ENCODE measurements around the gene MYBPC1.

DNA sequence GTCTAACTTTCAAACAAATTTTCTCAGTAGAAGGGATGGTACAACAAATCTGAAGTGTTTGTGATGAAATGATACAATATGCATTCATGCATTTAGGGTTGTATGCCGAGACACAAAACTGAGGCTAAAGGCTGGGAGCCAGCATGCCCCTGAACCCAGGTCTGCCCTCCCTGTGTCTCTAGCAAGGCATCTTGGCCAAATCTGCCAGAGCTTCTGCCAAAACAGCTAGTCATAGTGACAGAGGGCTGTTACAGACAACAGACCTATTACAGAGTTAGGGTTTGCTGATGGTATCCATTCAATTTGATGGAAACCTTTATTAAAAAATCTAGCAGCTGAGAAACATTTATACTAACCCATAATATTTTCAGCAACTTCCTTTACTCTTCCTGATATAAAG lies 91.4 kb downstream of the MYBPC1 start:
- no peak for TF ChIP-seq CTCF (IDR thresholded peaks at IDR 0.05)
- no peak for TF ChIP-seq ZFX (IDR thresholded peaks at IDR 0.05; ENCODE audit: borderline replicate concordance)
